Nephron (organoid): ENCODE data around the gene AFMID.

ENCODE experiments used
- H3K27ac Mint-ChIP-seq, 3 experiments: 2 replicates each; pipeline ENCODE4 v1.8.0; 2020; ENCODE audit warnings: mixed read lengths in 3 of 3, mild to moderate bottlenecking in 2 of 3, moderate library complexity in 1 of 3
- H3K27me3 Mint-ChIP-seq: 2 replicates; pipeline ENCODE4 v1.8.0; 2021; ENCODE audit warnings: low read depth, mild to moderate bottlenecking, moderate library complexity, mixed read lengths
- H3K36me3 Mint-ChIP-seq: 2 replicates; pipeline ENCODE4 v1.8.0; 2020; ENCODE audit warnings: low read depth, mixed read lengths
- H3K4me1 Mint-ChIP-seq: 2 replicates; pipeline ENCODE4 v1.8.0; 2020; ENCODE audit warnings: mixed read lengths
- H3K4me3 Mint-ChIP-seq, 3 experiments: 2 replicates each; pipeline ENCODE4 v1.8.0; 2020; ENCODE audit warnings: mild to moderate bottlenecking in 3 of 3, mixed read lengths in 3 of 3, moderate library complexity in 2 of 3
- H3K9me3 Mint-ChIP-seq: 2 replicates; pipeline ENCODE4 v1.8.0; 2020; ENCODE audit warnings: mixed read lengths
- TF ChIP-seq, protein P1 (sequence below), 3 experiments: fragments of 200-600 bp; sonication (generic); IDR thresholded peaks; one replicate each; pipeline ENCODE4 v1.5.0; 2021; ENCODE audit warnings: antibody characterized with exemption in 3 of 3; ENCODE audit not compliant: unreplicated experiment in 3 of 3

Gene AFMID

GRCh38 chr17:78223061-78223460, 35.9 kb downstream of the AFMID start:
- peak overlapping the region in 1 of 3 experiments; percentile 32 for H3K27ac Mint-ChIP-seq
- H3K4me1 Mint-ChIP-seq = peaks cover 39% of the 10 kb centered on the region

DNA sequence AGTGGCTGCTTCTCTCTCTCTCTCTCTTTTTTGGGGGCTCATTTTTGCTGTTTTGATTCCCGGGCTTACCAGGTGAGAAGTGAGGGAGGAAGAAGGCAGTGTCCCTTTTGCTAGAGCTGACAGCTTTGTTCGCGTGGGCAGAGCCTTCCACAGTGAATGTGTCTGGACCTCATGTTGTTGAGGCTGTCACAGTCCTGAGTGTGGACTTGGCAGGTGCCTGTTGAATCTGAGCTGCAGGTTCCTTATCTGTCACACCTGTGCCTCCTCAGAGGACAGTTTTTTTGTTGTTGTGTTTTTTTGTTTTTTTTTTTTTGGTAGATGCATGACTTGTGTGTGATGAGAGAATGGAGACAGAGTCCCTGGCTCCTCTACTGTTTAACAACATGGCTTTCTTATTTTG, 36.6 kb downstream of the AFMID start:
- Mint-ChIP-seq H3K27ac (peak overlapping the region; percentile 13 to 32 (median 27)), H3K27me3 (peaks cover 19% of the 10 kb centered on the region), H3K4me3 (no peak overlapping the region), H3K36me3 (peaks cover 32% of the 10 kb centered on the region), H3K9me3 (no peaks in the 10 kb centered on the region), H3K4me1 (peaks cover 39% of the 10 kb centered on the region)
- TF ChIP-seq, protein P1, sequence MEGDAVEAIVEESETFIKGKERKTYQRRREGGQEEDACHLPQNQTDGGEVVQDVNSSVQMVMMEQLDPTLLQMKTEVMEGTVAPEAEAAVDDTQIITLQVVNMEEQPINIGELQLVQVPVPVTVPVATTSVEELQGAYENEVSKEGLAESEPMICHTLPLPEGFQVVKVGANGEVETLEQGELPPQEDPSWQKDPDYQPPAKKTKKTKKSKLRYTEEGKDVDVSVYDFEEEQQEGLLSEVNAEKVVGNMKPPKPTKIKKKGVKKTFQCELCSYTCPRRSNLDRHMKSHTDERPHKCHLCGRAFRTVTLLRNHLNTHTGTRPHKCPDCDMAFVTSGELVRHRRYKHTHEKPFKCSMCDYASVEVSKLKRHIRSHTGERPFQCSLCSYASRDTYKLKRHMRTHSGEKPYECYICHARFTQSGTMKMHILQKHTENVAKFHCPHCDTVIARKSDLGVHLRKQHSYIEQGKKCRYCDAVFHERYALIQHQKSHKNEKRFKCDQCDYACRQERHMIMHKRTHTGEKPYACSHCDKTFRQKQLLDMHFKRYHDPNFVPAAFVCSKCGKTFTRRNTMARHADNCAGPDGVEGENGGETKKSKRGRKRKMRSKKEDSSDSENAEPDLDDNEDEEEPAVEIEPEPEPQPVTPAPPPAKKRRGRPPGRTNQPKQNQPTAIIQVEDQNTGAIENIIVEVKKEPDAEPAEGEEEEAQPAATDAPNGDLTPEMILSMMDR (IDR thresholded peaks at IDR 0.05; ENCODE audit: unreplicated experiment in 3 of 3) = no peak

More at GRCh38 chr17:78223061-78223460, 35.9 kb downstream of the AFMID start:
- Mint-ChIP-seq H3K4me3 (no peak overlapping the region), H3K9me3 (no peaks in the 10 kb centered on the region), H3K36me3 (peaks cover 32% of the 10 kb centered on the region), H3K27me3 (peaks cover 13% of the 10 kb centered on the region)
- TF ChIP-seq, protein P1 (IDR thresholded peaks at IDR 0.05; ENCODE audit: unreplicated experiment in 3 of 3) = no peak

DNA sequence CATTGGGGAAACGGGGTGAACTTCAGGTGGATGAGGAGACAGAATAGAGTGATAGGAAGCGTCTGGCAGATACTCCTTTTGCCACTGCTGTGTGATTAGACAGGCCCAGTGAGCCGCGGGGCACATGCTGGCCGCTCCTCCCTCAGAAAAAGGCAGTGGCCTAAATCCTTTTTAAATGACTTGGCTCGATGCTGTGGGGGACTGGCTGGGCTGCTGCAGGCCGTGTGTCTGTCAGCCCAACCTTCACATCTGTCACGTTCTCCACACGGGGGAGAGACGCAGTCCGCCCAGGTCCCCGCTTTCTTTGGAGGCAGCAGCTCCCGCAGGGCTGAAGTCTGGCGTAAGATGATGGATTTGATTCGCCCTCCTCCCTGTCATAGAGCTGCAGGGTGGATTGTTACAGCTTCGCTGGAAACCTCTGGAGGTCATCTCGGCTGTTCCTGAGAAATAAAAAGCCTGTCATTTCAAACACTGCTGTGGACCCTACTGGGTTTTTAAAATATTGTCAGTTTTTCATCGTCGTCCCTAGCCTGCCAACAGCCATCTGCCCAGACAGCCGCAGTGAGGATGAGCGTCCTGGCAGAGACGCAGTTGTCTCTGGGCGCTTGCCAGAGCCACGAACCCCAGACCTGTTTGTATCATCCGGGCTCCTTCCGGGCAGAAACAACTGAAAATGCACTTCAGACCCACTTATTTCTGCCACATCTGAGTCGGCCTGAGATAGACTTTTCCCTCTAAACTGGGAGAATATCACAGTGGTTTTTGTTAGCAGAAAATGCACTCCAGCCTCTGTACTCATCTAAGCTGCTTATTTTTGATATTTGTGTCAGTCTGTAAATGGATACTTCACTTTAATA, 37.3 kb downstream of the AFMID start:
- Mint-ChIP-seq H3K36me3 (peaks cover 27% of the 10 kb centered on the region), H3K4me1 (peaks cover 38% of the 10 kb centered on the region), H3K9me3 (no peaks in the 10 kb centered on the region), H3K27me3 (peaks cover 23% of the 10 kb centered on the region), H3K27ac (peak overlapping the region; percentile 13 to 32 (median 27)), H3K4me3 (peak overlapping the region in 1 of 3 experiments; percentile 20)
- TF ChIP-seq, protein P1 (IDR thresholded peaks at IDR 0.05; ENCODE audit: unreplicated experiment in 3 of 3) = no peak

- Mint-ChIP-seq H3K27me3 (peaks cover 31% of the 10 kb centered on the region), H3K9me3 (no peaks in the 10 kb centered on the region), H3K4me1 (peaks cover 33% of the 10 kb centered on the region), H3K4me3 (no peak overlapping the region), H3K27ac (peak overlapping the region in 1 of 3 experiments; percentile 32), H3K36me3 (peaks cover 22% of the 10 kb centered on the region)
- TF ChIP-seq, protein P1 (IDR thresholded peaks at IDR 0.05; ENCODE audit: unreplicated experiment in 3 of 3) = no peak
Observed at GRCh38 chr17:78225088-78225865, 38.1 kb downstream of the AFMID start.

- Mint-ChIP-seq H3K9me3 (no peaks in the 10 kb centered on the region), H3K36me3 (peaks cover 18% of the 10 kb centered on the region), H3K4me3 (no peak overlapping the region), H3K27ac (no peak overlapping the region), H3K4me1 (peaks cover 37% of the 10 kb centered on the region), H3K27me3 (peaks cover 40% of the 10 kb centered on the region)
- TF ChIP-seq, protein P1 (IDR thresholded peaks at IDR 0.05; ENCODE audit: unreplicated experiment in 3 of 3) = no peak
Observed at GRCh38 chr17:78226055-78226758, 39.0 kb downstream of the AFMID start.
